ENCODE results near the gene CDC37. TPM values are rescaled to one million over a fixed set of nuclear protein-coding genes. Genes with fewer than 3 reads are reported as not detected.

The CDC37 gene
- total RNA-seq, 4 donors from 2014 or later: 133 to 189 (median 163) TPM

DNA sequence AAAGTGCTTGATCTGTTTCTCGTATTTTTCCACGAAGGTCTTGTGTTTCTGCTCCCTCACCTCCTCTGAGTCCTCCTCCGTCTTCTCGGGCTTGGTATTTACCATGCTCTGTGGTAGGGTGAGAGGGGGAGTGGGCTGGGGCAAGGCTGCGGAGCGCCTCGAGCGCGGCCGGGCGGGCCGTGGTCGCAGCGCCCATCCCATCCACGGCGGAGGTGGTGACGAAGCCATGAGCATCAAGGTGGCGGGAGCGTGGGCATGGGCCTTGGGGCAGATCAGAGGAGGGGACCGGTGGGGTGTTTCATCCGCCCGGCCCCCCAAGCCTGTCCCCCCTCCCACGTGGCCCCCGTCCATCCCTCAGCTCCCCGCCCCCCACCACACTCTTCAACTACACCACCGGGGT lies 7.9 kb downstream of the CDC37 start:
- Histone ChIP-seq H3K27ac (no peak overlapping the region), H3K9me3 (no peaks in the 10 kb centered on the region), H3K27me3 (no peaks in the 10 kb centered on the region), H3K4me1 (peaks cover 18 to 23% of the 10 kb centered on the region in 2 donors), H3K36me3 (peaks cover 0 to 53% of the 10 kb centered on the region in 2 donors), H3K4me3 (no peak overlapping the region)
- no peak for TF ChIP-seq POLR2A (IDR thresholded peaks at IDR 0.05)
- TF ChIP-seq, protein P1, sequence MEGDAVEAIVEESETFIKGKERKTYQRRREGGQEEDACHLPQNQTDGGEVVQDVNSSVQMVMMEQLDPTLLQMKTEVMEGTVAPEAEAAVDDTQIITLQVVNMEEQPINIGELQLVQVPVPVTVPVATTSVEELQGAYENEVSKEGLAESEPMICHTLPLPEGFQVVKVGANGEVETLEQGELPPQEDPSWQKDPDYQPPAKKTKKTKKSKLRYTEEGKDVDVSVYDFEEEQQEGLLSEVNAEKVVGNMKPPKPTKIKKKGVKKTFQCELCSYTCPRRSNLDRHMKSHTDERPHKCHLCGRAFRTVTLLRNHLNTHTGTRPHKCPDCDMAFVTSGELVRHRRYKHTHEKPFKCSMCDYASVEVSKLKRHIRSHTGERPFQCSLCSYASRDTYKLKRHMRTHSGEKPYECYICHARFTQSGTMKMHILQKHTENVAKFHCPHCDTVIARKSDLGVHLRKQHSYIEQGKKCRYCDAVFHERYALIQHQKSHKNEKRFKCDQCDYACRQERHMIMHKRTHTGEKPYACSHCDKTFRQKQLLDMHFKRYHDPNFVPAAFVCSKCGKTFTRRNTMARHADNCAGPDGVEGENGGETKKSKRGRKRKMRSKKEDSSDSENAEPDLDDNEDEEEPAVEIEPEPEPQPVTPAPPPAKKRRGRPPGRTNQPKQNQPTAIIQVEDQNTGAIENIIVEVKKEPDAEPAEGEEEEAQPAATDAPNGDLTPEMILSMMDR (IDR thresholded peaks at IDR 0.05 in 4 of 5, conservative IDR thresholded peaks at IDR 0.05 in 1 of 5): no peak
- in situ Hi-C loops (cut with MboI; ENCODE audit: low sequenced_read_pairs in 4 of 4) (loop anchor here in 3 of 4 donors (10.0 to 25.0 kb wide), 2 partner anchors 291 to 458 kb away; partner anchors contain the start of genes OLFM2 (in 3 of the 3), ANGPTL6 (in 1 of the 3) and PPAN (in 1 of the 3)), intact Hi-C loops (cut with DNase I; ENCODE audit: low total_unique reads) (loop anchor here (10.0 kb wide), 1 partner anchor 979 kb away; the partner anchor contains the start of gene SWSAP1)
- ATAC-seq: no peak
- no peak for DNase-seq

DNA sequence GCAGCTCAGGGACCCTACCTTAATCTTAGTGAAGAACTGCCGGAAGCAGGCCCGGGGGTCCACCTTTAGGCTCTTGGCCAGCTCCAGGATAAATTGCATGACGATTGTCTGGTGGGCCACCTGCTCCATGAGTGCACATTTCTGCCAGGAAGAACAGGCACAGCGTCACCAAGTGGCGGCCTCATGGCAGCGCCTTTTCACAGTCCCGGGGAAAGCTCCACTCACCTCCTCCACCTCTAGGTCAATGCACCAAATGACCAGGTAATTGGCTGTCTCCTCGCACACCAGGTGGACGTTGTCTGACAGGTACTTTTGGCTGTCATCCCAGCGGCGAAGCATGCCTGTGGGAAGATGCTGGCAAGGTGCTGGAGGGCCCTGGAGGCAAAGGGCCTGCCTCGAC lies 8.3 kb downstream of the CDC37 start:
- ATAC-seq: no peak
- Histone ChIP-seq H3K36me3 (peaks cover 0 to 53% of the 10 kb centered on the region in 2 donors), H3K27ac (no peak overlapping the region), H3K9me3 (no peaks in the 10 kb centered on the region), H3K27me3 (no peaks in the 10 kb centered on the region), H3K4me3 (no peak overlapping the region), H3K4me1 (peaks cover 14 to 18% of the 10 kb centered on the region in 2 donors)
- DNase-seq: no peak
- no peak for TF ChIP-seq POLR2A (IDR thresholded peaks at IDR 0.05)
- TF ChIP-seq, protein P1 (IDR thresholded peaks at IDR 0.05 in 4 of 5, conservative IDR thresholded peaks at IDR 0.05 in 1 of 5): no peak
- intact Hi-C loops (cut with DNase I; ENCODE audit: low total_unique reads) (loop anchor here (10.0 kb wide), 1 partner anchor 980 kb away; the partner anchor contains the start of gene SWSAP1), in situ Hi-C loops (cut with MboI; ENCODE audit: low sequenced_read_pairs in 4 of 4) (loop anchor here in 3 of 4 donors (10.0 to 25.0 kb wide), 2 partner anchors 290 to 458 kb away; partner anchors contain the start of genes OLFM2 (in 3 of the 3), ANGPTL6 (in 1 of the 3) and PPAN (in 1 of the 3))

DNA sequence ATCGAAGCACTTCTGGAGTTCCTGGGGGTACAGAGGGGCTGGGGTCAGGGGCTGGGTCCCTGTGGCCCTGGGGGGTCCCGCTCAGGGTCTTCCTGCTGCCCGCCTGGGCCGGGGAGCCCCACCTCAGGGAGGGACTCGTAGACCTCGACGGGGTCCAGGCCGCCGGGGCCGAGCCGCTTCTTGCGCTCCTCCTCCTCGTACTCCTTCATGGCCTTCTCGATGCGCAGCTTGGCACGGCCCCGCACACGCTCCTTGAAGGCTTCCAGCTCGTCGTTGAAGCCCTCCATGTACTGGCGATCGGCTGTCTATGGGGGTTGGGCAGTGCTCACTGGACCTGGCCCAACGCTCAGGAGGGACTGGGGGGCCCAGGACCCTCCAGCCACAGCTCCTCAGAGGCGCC lies 10.2 kb downstream of the CDC37 start:
- Histone ChIP-seq H3K27ac (no peak overlapping the region), H3K9me3 (no peaks in the 10 kb centered on the region), H3K36me3 (peaks cover 0 to 53% of the 10 kb centered on the region in 2 donors), H3K4me3 (no peak overlapping the region), H3K27me3 (no peaks in the 10 kb centered on the region), H3K4me1 (peaks cover under 1 to 11% of the 10 kb centered on the region in 2 donors)
- TF ChIP-seq POLR2A (IDR thresholded peaks at IDR 0.05): no peak
- TF ChIP-seq, protein P1 (IDR thresholded peaks at IDR 0.05 in 4 of 5, conservative IDR thresholded peaks at IDR 0.05 in 1 of 5): no peak
- DNase-seq: no peak
- no peak for ATAC-seq
- in situ Hi-C loops (cut with MboI; ENCODE audit: low sequenced_read_pairs in 4 of 4) (loop anchor here in 3 of 4 donors (10.0 to 25.0 kb wide), 2 partner anchors 288 to 456 kb away; partner anchors contain the start of genes OLFM2 (in 3 of the 3), ANGPTL6 (in 1 of the 3) and PPAN (in 1 of the 3)), intact Hi-C loops (cut with DNase I; ENCODE audit: low total_unique reads) (loop anchor here (10.0 kb wide), 1 partner anchor 982 kb away; the partner anchor contains the start of gene SWSAP1)

DNA sequence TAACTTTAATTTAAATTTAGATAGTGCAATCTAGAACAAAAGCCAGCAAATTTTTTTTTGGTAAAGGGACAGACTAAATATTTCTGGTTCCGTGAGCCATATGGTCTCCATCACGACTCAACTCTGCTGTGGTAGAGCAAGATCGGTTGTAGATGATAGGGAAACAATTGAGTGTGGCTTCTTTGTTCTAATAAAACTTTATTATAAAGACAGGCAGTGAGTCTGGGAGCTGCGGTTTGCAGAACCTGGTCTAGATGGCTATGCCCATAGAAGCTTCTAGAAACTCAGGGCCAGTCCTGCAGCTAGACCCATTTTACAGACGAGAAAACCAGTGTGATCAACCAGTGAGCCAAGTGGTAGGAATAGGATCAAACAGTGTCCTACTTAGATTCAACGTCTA lies 11.2 kb downstream of the CDC37 start:
- peaks cover 0 to 7% of the 10 kb centered on the region in 2 donors for H3K4me1 ChIP-seq
- no peaks in the 10 kb centered on the region for H3K9me3 ChIP-seq
- DNase-seq (no peak), ATAC-seq (no peak)
- TF ChIP-seq, protein P1 (IDR thresholded peaks at IDR 0.05 in 4 of 5, conservative IDR thresholded peaks at IDR 0.05 in 1 of 5): no peak
- no peak for TF ChIP-seq POLR2A (IDR thresholded peaks at IDR 0.05)
- H3K27ac ChIP-seq: no peak overlapping the region
- no peak overlapping the region for H3K4me3 ChIP-seq
- H3K27me3 ChIP-seq: no peaks in the 10 kb centered on the region
- intact Hi-C loops (cut with DNase I; ENCODE audit: low total_unique reads) (loop anchor here (10.0 kb wide), 1 partner anchor 983 kb away; the partner anchor contains the start of gene SWSAP1), in situ Hi-C loops (cut with MboI; ENCODE audit: low sequenced_read_pairs in 4 of 4) (loop anchor here in 3 of 4 donors (10.0 to 25.0 kb wide), 2 partner anchors 287 to 455 kb away; partner anchors contain the start of genes OLFM2 (in 3 of the 3), ANGPTL6 (in 1 of the 3) and PPAN (in 1 of the 3))
- peaks cover 0 to 53% of the 10 kb centered on the region in 2 donors for H3K36me3 ChIP-seq
